ENCODE measurements around the gene USE1. TPM values are rescaled to one million over a fixed set of nuclear protein-coding genes. Genes with fewer than 3 reads are reported as not detected.

USE1 gene
- total and polyA plus RNA-seq, 4 donors = 13.3 to 46.8 (median 32.9) TPM

DNA sequence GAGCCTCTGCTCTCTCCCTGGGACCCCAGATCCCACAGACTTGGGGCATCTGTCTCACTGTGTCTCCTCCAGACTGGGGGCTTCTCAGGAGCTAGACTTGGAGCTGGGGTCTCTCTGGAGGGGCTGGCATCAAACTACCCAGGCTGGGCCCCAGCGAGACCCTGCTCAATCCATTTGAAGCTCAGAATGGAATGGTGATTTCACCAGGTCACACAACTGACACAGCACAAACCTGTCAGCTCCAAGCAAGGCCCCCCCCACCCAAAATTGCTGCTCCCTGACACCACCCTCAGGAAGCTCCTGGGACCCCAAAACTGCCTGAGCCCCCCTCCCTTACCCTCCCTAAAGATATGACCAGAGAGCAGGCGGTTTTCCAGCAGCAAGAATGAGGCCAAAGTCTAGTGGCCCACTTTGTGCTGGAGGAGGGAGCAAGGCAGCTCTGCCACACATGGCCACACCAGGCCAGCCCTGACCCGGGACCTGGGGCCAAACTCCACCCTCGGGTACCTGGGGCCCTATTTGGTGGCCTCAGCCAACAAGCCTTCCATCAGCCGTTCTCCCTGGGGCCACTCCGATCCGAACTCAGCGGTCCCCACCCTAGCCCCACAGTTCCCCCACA is 28.2 kb downstream of the USE1 start:
- Histone ChIP-seq H3K27ac (ENCODE audit: low read depth, low read length) (no peak overlapping the region), H3K9me3 (ENCODE audit: control insufficient read depth, insufficient read depth, low read length) (no peaks in the 10 kb centered on the region), H3K4me1 (ENCODE audit: control insufficient read depth, insufficient read depth, low read length) (peaks cover 50% of the 10 kb centered on the region), H3K4me3 (ENCODE audit: low read depth, low read length) (peak overlapping the region; percentile 43), H3K36me3 (ENCODE audit: control insufficient read depth, insufficient read depth, low read length) (peaks cover 21% of the 10 kb centered on the region), H3K27me3 (ENCODE audit: control insufficient read depth, insufficient read depth, low read length) (no peaks in the 10 kb centered on the region)
- WGBS (ENCODE audit: insufficient coverage) = 37% methylated on average over 8 of the region's 8 CpGs
- DNase-seq (ENCODE audit: low read depth in 4 of 6, low spot score in 6 of 6) = no peak

DNA sequence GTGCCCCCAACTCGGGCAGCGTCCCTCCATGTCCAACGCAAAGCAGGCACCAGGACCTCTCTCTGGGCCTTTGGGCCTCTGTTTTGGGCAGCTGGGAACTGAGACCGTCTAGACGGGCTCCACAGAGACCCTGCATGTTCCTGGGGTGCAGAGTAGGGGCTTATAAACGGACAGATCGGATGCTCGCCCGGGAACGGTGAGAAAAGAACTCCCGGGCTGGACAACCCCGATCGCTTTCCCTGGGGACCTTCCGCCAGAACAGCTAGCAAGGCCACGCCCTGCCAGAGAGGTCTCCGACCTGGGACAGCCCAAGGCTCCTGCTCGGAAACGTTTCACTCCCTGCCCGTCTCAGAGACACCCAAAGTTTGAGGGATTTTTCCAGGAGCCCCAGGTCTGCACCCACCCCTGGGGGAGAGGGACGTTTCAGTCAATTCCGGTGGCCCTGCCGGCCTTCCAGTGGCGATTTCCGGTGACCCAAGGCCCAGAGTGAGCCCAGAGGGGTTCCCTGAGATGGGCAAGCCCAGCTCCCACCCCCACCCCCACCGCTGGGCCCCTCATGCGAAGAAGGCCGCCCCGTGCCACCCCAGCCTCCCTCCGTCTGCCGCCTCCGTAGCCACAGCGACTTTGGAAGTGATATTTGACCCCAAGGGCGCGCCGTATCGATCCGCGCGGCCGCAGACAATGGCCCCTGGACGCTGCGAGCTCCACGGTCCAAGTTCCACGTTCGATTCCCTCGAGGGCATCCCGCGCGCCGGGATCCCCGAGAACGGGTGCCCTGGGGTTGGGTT is 28.9 kb downstream of the USE1 start:
- H3K9me3 ChIP-seq (ENCODE audit: control insufficient read depth, insufficient read depth, low read length) = no peaks in the 10 kb centered on the region
- peak overlapping the region; percentile 43 for H3K4me3 ChIP-seq (ENCODE audit: low read depth, low read length)
- 7% methylated on average over 51 of the region's 52 CpGs for WGBS (ENCODE audit: insufficient coverage)
- H3K27ac ChIP-seq (ENCODE audit: low read depth, low read length) = peak overlapping the region; percentile 36
- no peaks in the 10 kb centered on the region for H3K27me3 ChIP-seq (ENCODE audit: control insufficient read depth, insufficient read depth, low read length)
- no peak for DNase-seq (ENCODE audit: low read depth in 4 of 6, low spot score in 6 of 6)
- peaks cover 52% of the 10 kb centered on the region for H3K4me1 ChIP-seq (ENCODE audit: control insufficient read depth, insufficient read depth, low read length)
- H3K36me3 ChIP-seq (ENCODE audit: control insufficient read depth, insufficient read depth, low read length) = peaks cover 16% of the 10 kb centered on the region

DNA sequence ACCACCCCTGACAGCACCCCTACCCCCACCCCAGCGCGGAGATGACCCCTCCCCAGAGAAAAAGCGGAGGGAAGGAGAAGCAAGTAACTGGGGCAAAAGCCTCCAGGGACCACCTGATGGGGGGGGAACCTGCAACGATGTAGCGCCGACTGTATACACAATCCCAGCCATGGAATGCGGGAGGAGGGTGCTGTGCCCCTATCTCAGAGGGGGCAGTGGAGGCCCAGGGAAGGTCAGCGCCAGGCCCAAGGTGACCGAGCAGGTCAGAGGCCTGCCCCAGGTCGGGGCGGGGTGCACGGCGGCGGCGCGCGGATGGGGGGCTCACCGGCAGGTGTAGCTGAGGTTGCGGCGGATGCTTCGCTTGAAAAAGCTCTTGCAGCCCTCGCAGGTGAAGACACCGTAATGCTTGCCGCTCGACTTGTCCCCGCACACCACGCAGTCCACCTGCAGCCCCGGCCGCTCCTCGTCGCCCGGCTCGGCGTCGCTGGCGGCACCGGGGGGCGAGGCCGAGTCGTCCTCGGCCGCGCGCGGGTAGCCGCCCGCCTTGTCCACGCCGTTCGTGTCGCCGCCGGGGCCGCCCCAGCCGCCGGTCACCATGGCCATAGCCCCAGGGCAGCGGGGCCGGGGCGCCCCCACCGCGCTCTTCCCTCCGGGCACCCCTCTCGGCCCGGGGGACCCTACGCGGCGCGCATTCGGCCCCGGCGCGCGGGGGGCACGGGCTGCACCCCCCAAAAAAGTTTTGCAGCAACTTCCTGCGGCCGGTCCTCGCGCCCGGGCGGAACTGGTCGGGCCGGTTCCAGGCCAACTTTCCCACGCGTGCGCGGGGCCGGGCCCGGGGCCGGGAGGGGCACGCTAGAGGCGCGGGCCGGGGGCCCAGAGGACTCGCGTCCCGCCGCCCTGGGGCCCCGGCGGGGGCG is 29.7 kb downstream of the USE1 start:
- H3K36me3 ChIP-seq (ENCODE audit: control insufficient read depth, insufficient read depth, low read length) = peaks cover 14% of the 10 kb centered on the region
- DNase-seq (ENCODE audit: low read depth in 4 of 6, low spot score in 6 of 6) = peak in 1 of 6 donors; percentile 40
- under 1% methylated on average over 99 of the region's 100 CpGs for WGBS (ENCODE audit: insufficient coverage)
- peak overlapping the region; percentile 43 for H3K4me3 ChIP-seq (ENCODE audit: low read depth, low read length)
- H3K27ac ChIP-seq (ENCODE audit: low read depth, low read length) = peak overlapping the region; percentile 36
- no peaks in the 10 kb centered on the region for H3K9me3 ChIP-seq (ENCODE audit: control insufficient read depth, insufficient read depth, low read length)
- H3K27me3 ChIP-seq (ENCODE audit: control insufficient read depth, insufficient read depth, low read length) = no peaks in the 10 kb centered on the region
- peaks cover 52% of the 10 kb centered on the region for H3K4me1 ChIP-seq (ENCODE audit: control insufficient read depth, insufficient read depth, low read length)

- peaks cover 8% of the 10 kb centered on the region for H3K36me3 ChIP-seq (ENCODE audit: control insufficient read depth, insufficient read depth, low read length)
- H3K4me1 ChIP-seq (ENCODE audit: control insufficient read depth, insufficient read depth, low read length) = peaks cover 52% of the 10 kb centered on the region
- peak within 1 kb of the TSS; percentile 86 for H3K27ac ChIP-seq (ENCODE audit: low read depth, low read length)
- H3K27me3 ChIP-seq (ENCODE audit: control insufficient read depth, insufficient read depth, low read length) = no peaks in the 10 kb centered on the region
- no peak for DNase-seq (ENCODE audit: low read depth in 4 of 6, low spot score in 6 of 6)
- H3K9me3 ChIP-seq (ENCODE audit: control insufficient read depth, insufficient read depth, low read length) = no peaks in the 10 kb centered on the region
- under 1% methylated on average over 50 of the region's 72 CpGs for WGBS (ENCODE audit: insufficient coverage)
- H3K4me3 ChIP-seq (ENCODE audit: low read depth, low read length) = peak within 1 kb of the TSS; percentile 62
These were observed 30.4 kb downstream of the USE1 start, which contains the start of gene NR2F6 for GRCh38 chr19:17245535-17245984. TSS of gene NR2F6 (minus strand) at chr19:17245919. CDS start at chr19:17245220, 699 bp downstream.

- peak overlapping the region; percentile 62 for H3K4me3 ChIP-seq (ENCODE audit: low read depth, low read length)
- H3K9me3 ChIP-seq (ENCODE audit: control insufficient read depth, insufficient read depth, low read length) = no peaks in the 10 kb centered on the region
- peaks cover 5% of the 10 kb centered on the region for H3K36me3 ChIP-seq (ENCODE audit: control insufficient read depth, insufficient read depth, low read length)
- peak overlapping the region; percentile 86 for H3K27ac ChIP-seq (ENCODE audit: low read depth, low read length)
- 14% methylated on average over 20 of the region's 21 CpGs for WGBS (ENCODE audit: insufficient coverage)
- H3K27me3 ChIP-seq (ENCODE audit: control insufficient read depth, insufficient read depth, low read length) = no peaks in the 10 kb centered on the region
- DNase-seq (ENCODE audit: low read depth in 4 of 6, low spot score in 6 of 6) = no peak
- H3K4me1 ChIP-seq (ENCODE audit: control insufficient read depth, insufficient read depth, low read length) = peaks cover 52% of the 10 kb centered on the region
These were observed 31.7 kb downstream of the USE1 start for GRCh38 chr19:17246681-17247425.

GRCh38 chr19:17248011-17248776 is 33.0 kb downstream of the USE1 start:
- Histone ChIP-seq H3K9me3 (ENCODE audit: control insufficient read depth, insufficient read depth, low read length) (no peaks in the 10 kb centered on the region), H3K27ac (ENCODE audit: low read depth, low read length) (no peak overlapping the region), H3K4me1 (ENCODE audit: control insufficient read depth, insufficient read depth, low read length) (peaks cover 42% of the 10 kb centered on the region), H3K4me3 (ENCODE audit: low read depth, low read length) (no peak overlapping the region), H3K27me3 (ENCODE audit: control insufficient read depth, insufficient read depth, low read length) (no peaks in the 10 kb centered on the region), H3K36me3 (ENCODE audit: control insufficient read depth, insufficient read depth, low read length) (no peaks in the 10 kb centered on the region)
- 52% methylated on average over 20 of the region's 21 CpGs for WGBS (ENCODE audit: insufficient coverage)
- no peak for DNase-seq (ENCODE audit: low read depth in 4 of 6, low spot score in 6 of 6)

GRCh38 chr19:17249887-17250548 is 34.9 kb downstream of the USE1 start:
- 86% methylated on average over 12 of the region's 15 CpGs for WGBS (ENCODE audit: insufficient coverage)
- no peaks in the 10 kb centered on the region for H3K36me3 ChIP-seq (ENCODE audit: control insufficient read depth, insufficient read depth, low read length)
- no peak overlapping the region for H3K27ac ChIP-seq (ENCODE audit: low read depth, low read length)
- peaks cover 25% of the 10 kb centered on the region for H3K4me1 ChIP-seq (ENCODE audit: control insufficient read depth, insufficient read depth, low read length)
- no peaks in the 10 kb centered on the region for H3K27me3 ChIP-seq (ENCODE audit: control insufficient read depth, insufficient read depth, low read length)
- DNase-seq (ENCODE audit: low read depth in 4 of 6, low spot score in 6 of 6) = no peak
- H3K4me3 ChIP-seq (ENCODE audit: low read depth, low read length) = no peak overlapping the region
- H3K9me3 ChIP-seq (ENCODE audit: control insufficient read depth, insufficient read depth, low read length) = no peaks in the 10 kb centered on the region

GRCh38 chr19:17254636-17255035 is 39.5 kb downstream of the USE1 start:
- Histone ChIP-seq H3K36me3 (ENCODE audit: control insufficient read depth, insufficient read depth, low read length) (no peaks in the 10 kb centered on the region), H3K4me3 (ENCODE audit: low read depth, low read length) (no peak overlapping the region), H3K9me3 (ENCODE audit: control insufficient read depth, insufficient read depth, low read length) (no peaks in the 10 kb centered on the region), H3K27ac (ENCODE audit: low read depth, low read length) (no peak overlapping the region), H3K27me3 (ENCODE audit: control insufficient read depth, insufficient read depth, low read length) (no peaks in the 10 kb centered on the region), H3K4me1 (ENCODE audit: control insufficient read depth, insufficient read depth, low read length) (no peaks in the 10 kb centered on the region)
- no peak for DNase-seq (ENCODE audit: low read depth in 4 of 6, low spot score in 6 of 6)
- 82% methylated on average over 5 of the region's 10 CpGs for WGBS (ENCODE audit: insufficient coverage)
